Right forelimb (tissue), 1 donor: ENCODE data around the gene PRDM16.

Source experiments
- DNase-seq: peaks from one replicate; pipeline ENCODE4 v3.0.0-alpha.2; 2018

Gene PRDM16

GRCh38 chr1:3440711-3441409 lies 371.9 kb downstream of the PRDM16 start:
- DNase-seq, result no peak

- DNase-seq, result no peak
These were observed 372.4 kb downstream of the PRDM16 start for GRCh38 chr1:3441410-3441847.

GRCh38 chr1:3441880-3442279 lies 372.9 kb downstream of the PRDM16 start:
- DNase-seq, result no peak

GRCh38 chr1:3442331-3442730 lies 373.3 kb downstream of the PRDM16 start:
- DNase-seq, result no peak

- no peak for DNase-seq
These were observed 373.9 kb downstream of the PRDM16 start for GRCh38 chr1:3442901-3443300.

- no peak for DNase-seq
These were observed 374.8 kb downstream of the PRDM16 start for GRCh38 chr1:3443807-3444206.

- DNase-seq, result no peak
These were observed 375.3 kb downstream of the PRDM16 start for GRCh38 chr1:3444298-3444697.

GRCh38 chr1:3444736-3445135 lies 375.7 kb downstream of the PRDM16 start:
- no peak for DNase-seq

- no peak for DNase-seq
These were observed 381.3 kb downstream of the PRDM16 start for GRCh38 chr1:3450202-3450863.

GRCh38 chr1:3450983-3451382 lies 382.0 kb downstream of the PRDM16 start:
- DNase-seq, result no peak

- no peak for DNase-seq
These were observed 383.2 kb downstream of the PRDM16 start for GRCh38 chr1:3451994-3452865.

GRCh38 chr1:3452866-3453175 lies 383.8 kb downstream of the PRDM16 start:
- no peak for DNase-seq

GRCh38 chr1:3453203-3453761 lies 384.3 kb downstream of the PRDM16 start:
- DNase-seq, result peak; percentile 88

GRCh38 chr1:3453891-3454810 lies 385.1 kb downstream of the PRDM16 start, which contains the start of gene ARHGEF16:
Gene ARHGEF16 (plus strand): TSS chr1:3454665. CDS start chr1:3463085, 8,420 bp downstream.
- DNase-seq, result no peak

- no peak for DNase-seq
These were observed 386.0 kb downstream of the PRDM16 start for GRCh38 chr1:3454811-3455618.

GRCh38 chr1:3455670-3456448 lies 386.9 kb downstream of the PRDM16 start:
- DNase-seq, result no peak

GRCh38 chr1:3456449-3456963 lies 387.5 kb downstream of the PRDM16 start:
- no peak for DNase-seq

GRCh38 chr1:3456964-3457909 lies 388.2 kb downstream of the PRDM16 start:
- DNase-seq, result no peak
